HG03342 (cell line): Measurements from ENCODE around the gene RYR2.

Experiments used
- ATAC-seq: cut with Tn5 transposase; IDR thresholded peaks from one replicate; pipeline ENCODE4 v1.9.1; 2021; ENCODE audit warnings: mild to moderate bottlenecking, moderate library complexity; ENCODE audit not compliant: unreplicated experiment

Gene RYR2

GRCh38 chr1:237709355-237709754 is 667.4 kb downstream of the RYR2 start:
- no peak for ATAC-seq

DNA sequence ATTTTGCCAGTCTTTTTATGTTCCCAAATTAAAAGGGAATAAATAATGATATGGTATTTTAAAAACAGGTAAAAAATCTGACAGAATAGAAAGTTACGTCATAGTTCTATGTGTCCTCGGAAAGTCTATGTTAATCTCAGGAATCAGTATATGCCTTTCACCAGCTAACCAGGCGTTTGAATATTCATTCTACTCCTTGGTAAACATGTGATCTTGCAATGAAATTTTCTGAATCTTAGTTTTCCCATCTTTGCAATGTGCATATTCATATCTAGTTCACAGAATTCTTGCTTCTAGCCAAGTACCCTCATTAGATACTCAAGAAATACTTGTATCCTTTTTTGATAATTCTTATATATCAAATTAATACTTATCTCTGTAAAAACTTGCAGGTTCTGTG is 669.3 kb downstream of the RYR2 start:
- ATAC-seq, result no peak

- ATAC-seq, result no peak
These were observed 670.1 kb downstream of the RYR2 start for GRCh38 chr1:237712082-237712481.

GRCh38 chr1:237712586-237713157 is 670.7 kb downstream of the RYR2 start:
- ATAC-seq, result no peak

GRCh38 chr1:237713916-237714315 is 671.9 kb downstream of the RYR2 start:
- no peak for ATAC-seq

- ATAC-seq, result no peak
These were observed 675.1 kb downstream of the RYR2 start for GRCh38 chr1:237717106-237717505.

- no peak for ATAC-seq
These were observed 688.9 kb downstream of the RYR2 start for GRCh38 chr1:237730826-237731350.

DNA sequence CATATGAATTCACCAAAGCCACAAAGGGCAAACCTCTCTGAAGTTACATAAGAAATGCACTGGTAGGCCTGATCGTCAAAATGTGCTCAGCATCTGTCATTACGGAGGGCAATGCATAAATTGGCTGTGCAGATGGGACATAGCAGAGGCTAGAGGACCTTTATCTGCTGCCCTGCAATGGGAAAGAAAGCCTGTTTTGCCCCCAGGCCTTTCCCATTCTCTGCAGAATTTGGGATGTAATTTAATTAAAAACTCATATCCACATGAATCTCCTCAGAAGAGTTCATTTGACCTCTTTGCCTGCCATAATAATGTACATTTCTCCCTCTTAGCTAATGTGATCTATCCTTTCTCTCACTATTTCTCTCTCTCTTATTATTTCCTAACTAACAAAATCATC is 690.7 kb downstream of the RYR2 start:
- ATAC-seq, result no peak

GRCh38 chr1:237736372-237737029 is 694.5 kb downstream of the RYR2 start:
- peak; percentile 53 for ATAC-seq

DNA sequence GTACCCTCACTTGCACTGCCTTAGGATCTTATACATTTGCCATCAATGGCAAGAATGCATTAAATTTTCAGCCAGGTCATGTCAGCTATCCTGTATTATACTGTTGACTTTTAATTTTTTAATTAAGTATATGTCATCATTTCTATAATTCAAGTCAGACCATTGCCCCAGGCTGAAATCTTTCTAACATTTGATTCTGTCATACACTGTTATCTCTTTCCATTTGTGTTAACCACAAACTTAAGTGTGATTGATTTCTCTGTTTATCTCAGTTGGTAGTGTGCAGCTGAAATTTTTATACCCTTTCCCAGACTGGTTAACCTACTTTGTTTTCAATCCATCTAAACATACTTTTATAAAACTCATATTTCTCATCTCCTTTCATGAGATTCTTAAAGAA is 695.5 kb downstream of the RYR2 start:
- no peak for ATAC-seq

GRCh38 chr1:237737938-237738610 is 696.1 kb downstream of the RYR2 start:
- no peak for ATAC-seq

- ATAC-seq, result no peak
These were observed 698.9 kb downstream of the RYR2 start for GRCh38 chr1:237740846-237741245.

GRCh38 chr1:237745545-237745944 is 703.6 kb downstream of the RYR2 start:
- no peak for ATAC-seq

DNA sequence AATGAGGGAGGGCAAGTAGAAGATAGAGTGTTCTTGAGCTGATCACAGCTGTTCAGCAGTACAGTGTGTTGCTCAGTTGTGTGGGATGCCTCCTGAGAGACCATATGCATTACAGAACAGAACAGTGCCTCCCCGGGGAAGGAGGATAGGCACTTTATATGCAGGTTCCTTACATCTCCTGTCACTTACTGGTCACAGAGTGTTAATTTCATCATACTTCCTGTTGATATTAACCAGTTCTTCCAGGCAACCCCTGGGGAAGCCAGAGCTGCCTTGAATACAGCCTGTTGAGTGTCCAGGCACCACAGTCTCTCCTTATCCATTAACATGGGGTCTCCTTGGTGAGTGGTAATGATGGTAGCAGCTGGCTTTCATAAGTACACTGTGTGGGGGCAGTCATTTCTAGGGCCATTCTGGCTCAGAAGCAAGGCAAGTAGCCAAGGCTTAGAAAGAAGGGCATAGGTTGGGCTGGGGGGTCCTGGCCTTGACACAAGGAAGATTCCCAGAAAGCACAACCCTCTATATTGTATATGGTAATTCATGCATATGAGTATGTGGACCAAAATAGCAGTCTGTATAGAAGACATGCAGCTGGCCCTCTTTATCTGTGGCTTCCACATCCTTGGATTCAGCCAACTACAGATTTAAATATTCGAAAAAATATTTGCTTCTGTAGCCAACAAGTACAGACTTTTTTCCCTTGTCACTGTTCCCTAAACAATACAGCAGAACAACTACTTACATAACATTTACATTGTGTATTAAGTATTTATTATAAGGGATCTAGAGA is 706.4 kb downstream of the RYR2 start:
- no peak for ATAC-seq

DNA sequence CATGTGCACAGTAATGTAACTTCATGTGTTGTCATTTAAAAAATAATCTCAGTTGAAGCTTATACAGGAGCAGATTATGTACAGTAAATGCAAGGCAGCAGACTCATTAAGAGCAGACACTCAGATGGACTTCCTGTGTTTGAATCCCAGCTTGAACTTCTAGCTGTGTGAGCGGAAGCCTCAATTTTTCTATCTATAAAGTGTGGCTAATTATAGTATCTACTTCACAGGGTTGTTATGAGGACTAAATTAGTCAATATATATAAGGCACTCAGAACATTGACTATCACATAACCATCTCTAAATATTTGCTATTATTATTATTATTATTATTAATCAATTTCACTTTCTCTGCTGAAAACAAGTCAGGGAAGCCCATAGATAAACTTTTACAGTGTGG is 707.1 kb downstream of the RYR2 start:
- ATAC-seq, result no peak

DNA sequence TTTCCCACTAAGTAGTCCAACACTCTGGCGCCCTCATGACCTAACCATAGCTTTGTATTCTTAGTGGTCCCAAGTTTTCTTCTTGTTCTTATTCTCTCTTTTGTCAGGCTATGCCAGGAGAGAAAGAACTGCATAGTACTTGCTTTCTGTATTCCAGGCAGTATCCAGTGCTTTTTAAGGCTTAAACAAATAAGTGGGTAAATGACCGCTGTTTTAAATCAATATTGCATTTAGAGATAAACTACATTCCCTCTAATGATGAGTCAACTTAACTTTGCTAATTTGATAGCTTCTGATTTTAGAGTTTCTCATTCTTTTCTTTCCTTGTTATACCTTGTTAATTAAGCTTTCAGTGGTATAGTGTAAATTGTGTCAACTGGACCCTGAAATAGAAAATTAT is 709.1 kb downstream of the RYR2 start:
- no peak for ATAC-seq

GRCh38 chr1:237754627-237755026 is 712.6 kb downstream of the RYR2 start:
- no peak for ATAC-seq

- no peak for ATAC-seq
These were observed 714.5 kb downstream of the RYR2 start for GRCh38 chr1:237756304-237756967.

GRCh38 chr1:237759377-237759776 is 717.4 kb downstream of the RYR2 start:
- no peak for ATAC-seq

GRCh38 chr1:237760951-237761350 is 719.0 kb downstream of the RYR2 start:
- no peak for ATAC-seq

GRCh38 chr1:237763137-237763536 is 721.2 kb downstream of the RYR2 start:
- ATAC-seq, result no peak
